NT2/D1 (cell line): ENCODE measurements around the gene SSH2.
A peak's percentile ranks its signal among the peaks of the same experiment; 100 is the strongest.

Experiments
- DNase-seq: peaks from one replicate; pipeline ENCODE4 v3.0.0-alpha.2; 2011; ENCODE audit warnings: low read depth, low spot score
- H3K27me3 ChIP-seq: 2 replicates; pipeline ENCODE4 v1.6.0; 2011; ENCODE audit warnings: mild to moderate bottlenecking; ENCODE audit not compliant: insufficient read length, insufficient read depth
- H3K36me3 ChIP-seq: 2 replicates; pipeline ENCODE4 v1.6.1; 2011; ENCODE audit warnings: mild to moderate bottlenecking, low read length, mixed read lengths; ENCODE audit not compliant: insufficient read depth, insufficient read length
- H3K4me1 ChIP-seq: 2 replicates; pipeline ENCODE4 v1.5.1; 2011; ENCODE audit not compliant: insufficient read depth, insufficient read length
- H3K4me3 ChIP-seq: 2 replicates; pipeline ENCODE4 v1.5.1; 2011; ENCODE audit warnings: low read depth; ENCODE audit not compliant: insufficient read length
- H3K9ac ChIP-seq: 2 replicates; pipeline ENCODE4 v1.6.0; 2011; ENCODE audit warnings: low read depth; ENCODE audit not compliant: insufficient read length
- H3K9me3 ChIP-seq: 2 replicates; pipeline ENCODE4 v1.5.1; 2011; ENCODE audit warnings: mild to moderate bottlenecking, low read length; ENCODE audit not compliant: insufficient read depth
- SUZ12 ChIP-seq: IDR thresholded peaks from 2 replicates; pipeline ENCODE4 v1.6.1; 2011; ENCODE audit not compliant: insufficient read length, insufficient read depth; ENCODE audit errors: extremely low read depth
- YY1 ChIP-seq: IDR thresholded peaks from 2 replicates; pipeline ENCODE4 v1.6.1; 2011; ENCODE audit not compliant: insufficient read length, insufficient read depth
- ZNF274 ChIP-seq: IDR thresholded peaks from 2 replicates; pipeline ENCODE4 v1.6.1; 2011; ENCODE audit warnings: mild to moderate bottlenecking, low read depth, low read length

SSH2 gene

GRCh38 chr17:29764748-29765147, 165.3 kb downstream of the SSH2 start:
- Histone ChIP-seq H3K4me1 (no peaks in the 10 kb centered on the region), H3K9me3 (no peaks in the 10 kb centered on the region), H3K27me3 (peaks cover 8% of the 10 kb centered on the region), H3K36me3 (no peaks in the 10 kb centered on the region), H3K4me3 (no peak overlapping the region), H3K9ac (no peak overlapping the region)
- TF ChIP-seq ZNF274 (no peak), SUZ12 (no peak), YY1 (no peak)
- DNase-seq = no peak

- Histone ChIP-seq H3K27me3 (peaks cover 13% of the 10 kb centered on the region), H3K4me3 (no peak overlapping the region), H3K9me3 (no peaks in the 10 kb centered on the region), H3K4me1 (no peaks in the 10 kb centered on the region), H3K36me3 (no peaks in the 10 kb centered on the region), H3K9ac (no peak overlapping the region)
- no peak for DNase-seq
- no peak for TF ChIP-seq YY1
- no peak for TF ChIP-seq SUZ12
- no peak for TF ChIP-seq ZNF274
These were observed 165.8 kb downstream of the SSH2 start for GRCh38 chr17:29764217-29764616.

GRCh38 chr17:29763273-29763672, 166.8 kb downstream of the SSH2 start:
- no peak for DNase-seq
- no peaks in the 10 kb centered on the region for H3K4me1 ChIP-seq
- no peak for TF ChIP-seq SUZ12
- no peak for TF ChIP-seq ZNF274
- no peak for TF ChIP-seq YY1
- H3K36me3 ChIP-seq = no peaks in the 10 kb centered on the region
- H3K9me3 ChIP-seq = no peaks in the 10 kb centered on the region
- no peak overlapping the region for H3K4me3 ChIP-seq
- no peak overlapping the region for H3K9ac ChIP-seq
- peaks cover 13% of the 10 kb centered on the region for H3K27me3 ChIP-seq

GRCh38 chr17:29761040-29761761, 168.8 kb downstream of the SSH2 start:
- TF ChIP-seq ZNF274 = no peak
- no peak for DNase-seq
- Histone ChIP-seq H3K27me3 (peaks cover 13% of the 10 kb centered on the region), H3K9ac (peak overlapping the region; percentile 54), H3K4me3 (peak overlapping the region; percentile 64), H3K36me3 (no peaks in the 10 kb centered on the region), H3K4me1 (no peaks in the 10 kb centered on the region), H3K9me3 (no peaks in the 10 kb centered on the region)

GRCh38 chr17:29760279-29761039, 169.6 kb downstream of the SSH2 start:
- no peak for DNase-seq
- Histone ChIP-seq H3K4me3 (peak overlapping the region; percentile 64), H3K4me1 (no peaks in the 10 kb centered on the region), H3K27me3 (peaks cover 13% of the 10 kb centered on the region), H3K36me3 (no peaks in the 10 kb centered on the region), H3K9ac (peak overlapping the region; percentile 54), H3K9me3 (no peaks in the 10 kb centered on the region)
- TF ChIP-seq YY1 (no peak), ZNF274 (no peak), SUZ12 (no peak)

GRCh38 chr17:29758255-29758654, 171.8 kb downstream of the SSH2 start:
- H3K9ac ChIP-seq = no peak overlapping the region
- H3K27me3 ChIP-seq = peaks cover 13% of the 10 kb centered on the region
- no peaks in the 10 kb centered on the region for H3K36me3 ChIP-seq
- DNase-seq = no peak
- H3K9me3 ChIP-seq = no peaks in the 10 kb centered on the region
- H3K4me3 ChIP-seq = no peak overlapping the region
- no peaks in the 10 kb centered on the region for H3K4me1 ChIP-seq
- no peak for TF ChIP-seq SUZ12
- TF ChIP-seq YY1 = no peak
- TF ChIP-seq ZNF274 = no peak

GRCh38 chr17:29757788-29758187, 172.2 kb downstream of the SSH2 start:
- no peaks in the 10 kb centered on the region for H3K4me1 ChIP-seq
- no peaks in the 10 kb centered on the region for H3K36me3 ChIP-seq
- H3K9me3 ChIP-seq = no peaks in the 10 kb centered on the region
- H3K4me3 ChIP-seq = no peak overlapping the region
- no peak for DNase-seq
- H3K9ac ChIP-seq = no peak overlapping the region
- H3K27me3 ChIP-seq = peaks cover 13% of the 10 kb centered on the region
- no peak for TF ChIP-seq SUZ12
- TF ChIP-seq ZNF274 = no peak
- no peak for TF ChIP-seq YY1
